SJSA1 (cell line): ENCODE measurements around the gene TUBA3C. TPM values are rescaled to one million over a fixed set of nuclear protein-coding genes. Genes with fewer than 3 reads are reported as not detected.
A peak's percentile ranks its signal among the peaks of the same experiment; 100 is the strongest.
"Not testable (repeated sequence)": the region's sequence is repeated elsewhere in the genome, so short reads cannot be mapped to it uniquely, and the experiment has no call there.

Experiments
- DNase-seq, 2 experiments: peaks; one replicate each; pipeline ENCODE4 v3.0.0-alpha.2; 2015 to 2020; ENCODE audit warnings: low spot score in 2 of 2, low read depth in 1 of 2
- H3K27ac ChIP-seq: fragments of 250-450 bp; sonication (Bioruptor Pico); 2 replicates; pipeline ENCODE4 v1.5.1; 2020; ENCODE audit warnings: mild to moderate bottlenecking, moderate library complexity
- H3K27me3 ChIP-seq: fragments of 250-450 bp; sonication (Bioruptor Pico); replicated peaks from 2 replicates; pipeline ENCODE4 v1.5.1; 2020; ENCODE audit warnings: mild to moderate bottlenecking, moderate library complexity
- H3K36me3 ChIP-seq: fragments of 250-450 bp; sonication (Bioruptor Pico); 2 replicates; pipeline ENCODE4 v1.5.1; 2020; ENCODE audit warnings: mild to moderate bottlenecking
- H3K4me1 ChIP-seq: fragments of 250-450 bp; sonication (Bioruptor Pico); replicated peaks from 2 replicates; pipeline ENCODE4 v1.6.1; 2021; ENCODE audit warnings: mild to moderate bottlenecking
- H3K4me3 ChIP-seq: fragments of 250-450 bp; sonication (Bioruptor Pico); 2 replicates; pipeline ENCODE4 v1.5.1; 2020; ENCODE audit warnings: mild to moderate bottlenecking
- H3K9me3 ChIP-seq: fragments of 250-450 bp; sonication (Bioruptor Pico); replicated peaks from 2 replicates; pipeline ENCODE4 v1.5.1; 2020; ENCODE audit warnings: mild to moderate bottlenecking
- total RNA-seq: library from RNA; depleted of rRNA; stranded (reverse); fragments of >200 nt; shearing (Covaris generic); gene quantifications from 2 replicates; pipeline ENCODE4 v1.2.3, GENCODE V29; 2014

The TUBA3C gene
- total RNA-seq, 1 experiment from 2014 or later: not detected

- H3K4me3 ChIP-seq, H3K27me3 ChIP-seq, H3K4me1 ChIP-seq, H3K27ac ChIP-seq, H3K36me3 ChIP-seq, H3K9me3 ChIP-seq: not testable (repeated sequence)
- peak in 1 of 2 experiments; percentile 20 for DNase-seq
These were observed 4.4 kb downstream of the TUBA3C start for GRCh38 chr13:19176981-19177776.

DNA sequence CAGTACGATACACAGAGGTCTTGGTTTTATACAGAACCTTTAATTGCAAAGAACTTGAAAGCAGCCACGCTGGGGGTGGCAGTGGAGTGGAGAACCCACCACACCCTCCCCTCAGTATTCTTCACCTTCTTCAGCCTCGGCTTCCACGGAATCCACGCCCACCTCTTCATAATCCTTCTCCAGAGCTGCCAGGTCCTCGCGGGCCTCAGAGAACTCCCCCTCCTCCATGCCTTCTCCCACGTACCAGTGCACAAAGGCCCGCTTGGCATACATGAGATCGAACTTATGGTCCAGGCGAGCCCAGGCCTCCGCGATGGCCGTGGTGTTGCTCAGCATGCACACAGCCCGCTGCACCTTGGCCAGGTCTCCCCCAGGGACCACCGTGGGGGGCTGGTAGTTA is 7.9 kb downstream of the TUBA3C start:
- no peak overlapping the region for H3K4me3 ChIP-seq
- H3K36me3 ChIP-seq: no peaks in the 10 kb centered on the region
- H3K4me1 ChIP-seq: no peaks in the 10 kb centered on the region
- no peak overlapping the region for H3K27ac ChIP-seq
- no peak for DNase-seq
- H3K9me3 ChIP-seq: no peaks in the 10 kb centered on the region
- H3K27me3 ChIP-seq: no peaks in the 10 kb centered on the region

DNA sequence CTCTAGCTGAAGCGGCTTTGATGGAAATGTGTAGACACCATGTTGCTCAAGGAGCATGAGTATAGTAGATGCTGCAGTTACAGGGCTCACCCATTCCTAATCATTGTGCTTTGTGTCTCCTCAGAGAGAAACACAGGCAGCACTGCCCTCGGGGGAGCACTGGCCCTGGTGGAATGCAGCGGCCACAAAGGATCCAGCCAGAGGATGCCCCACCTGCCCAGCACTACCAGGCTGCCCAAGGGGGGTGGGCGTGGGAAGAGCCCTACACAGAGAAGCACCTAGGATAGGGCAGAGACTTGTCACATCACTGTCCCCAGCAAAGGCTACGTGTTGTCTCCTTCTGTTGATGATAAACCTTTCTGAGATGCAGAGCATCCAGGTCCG is 9.0 kb downstream of the TUBA3C start:
- H3K36me3 ChIP-seq: no peaks in the 10 kb centered on the region
- H3K4me3 ChIP-seq: no peak overlapping the region
- DNase-seq: no peak
- H3K4me1 ChIP-seq: no peaks in the 10 kb centered on the region
- H3K27me3 ChIP-seq: no peaks in the 10 kb centered on the region
- H3K9me3 ChIP-seq: no peaks in the 10 kb centered on the region
- no peak overlapping the region for H3K27ac ChIP-seq

DNA sequence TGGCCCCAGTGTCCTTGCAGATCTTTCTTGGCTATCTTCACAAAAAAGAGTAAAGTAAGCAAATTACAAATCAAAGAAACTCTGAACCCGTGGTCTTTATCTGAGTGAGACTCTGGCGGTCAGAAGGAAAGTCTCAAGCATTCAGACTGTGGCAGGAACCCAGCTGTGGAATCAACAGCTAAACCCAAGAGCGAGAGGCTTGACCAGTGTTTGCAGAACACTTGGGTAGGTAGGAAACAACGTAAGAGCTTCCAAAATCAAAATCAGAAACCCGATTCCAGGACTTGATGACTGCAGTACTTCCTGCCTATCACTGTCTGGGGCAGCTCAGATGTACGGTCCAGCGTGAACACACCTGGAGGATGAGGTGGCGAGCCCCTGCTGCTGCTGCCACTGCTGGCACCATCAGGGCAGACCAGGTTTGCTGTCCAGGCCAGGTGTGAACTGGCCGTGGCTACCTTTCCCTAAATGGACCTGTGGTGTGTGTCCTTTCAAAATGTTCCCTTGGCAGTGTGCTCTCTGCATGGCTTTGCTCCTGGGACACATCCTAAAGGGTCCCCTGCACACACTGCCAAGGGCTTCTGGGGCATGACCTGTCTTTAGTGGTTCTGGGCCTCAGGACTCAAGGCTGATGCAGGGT is 9.5 kb downstream of the TUBA3C start:
- Histone ChIP-seq H3K4me3 (no peak overlapping the region), H3K36me3 (no peaks in the 10 kb centered on the region), H3K27ac (no peak overlapping the region), H3K9me3 (no peaks in the 10 kb centered on the region), H3K4me1 (no peaks in the 10 kb centered on the region), H3K27me3 (no peaks in the 10 kb centered on the region)
- DNase-seq: no peak

DNA sequence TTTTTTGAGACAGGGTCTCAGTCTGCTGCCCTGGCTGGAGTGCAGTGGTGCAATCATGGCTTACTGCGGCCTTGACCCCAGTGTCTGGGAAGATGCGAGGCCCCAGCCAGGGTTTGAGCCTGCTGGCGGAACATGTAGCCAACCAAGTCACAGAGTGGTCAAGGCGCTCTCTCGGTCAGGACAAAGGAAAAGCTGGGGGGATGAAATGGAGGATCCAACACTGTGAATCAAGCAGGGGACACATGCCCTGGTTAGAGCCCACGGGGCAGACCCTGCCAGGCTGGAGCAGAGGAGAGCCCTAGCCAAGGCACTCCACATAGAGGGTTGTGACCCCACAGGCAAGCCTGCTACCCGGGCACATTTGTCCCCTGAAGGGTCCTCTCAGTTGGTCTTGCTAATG is 10.1 kb downstream of the TUBA3C start:
- Histone ChIP-seq H3K36me3 (no peaks in the 10 kb centered on the region), H3K27me3 (no peaks in the 10 kb centered on the region), H3K9me3 (no peaks in the 10 kb centered on the region), H3K4me3 (no peak overlapping the region), H3K4me1 (no peaks in the 10 kb centered on the region), H3K27ac (no peak overlapping the region)
- no peak for DNase-seq

- H3K9me3 ChIP-seq: no peaks in the 10 kb centered on the region
- no peaks in the 10 kb centered on the region for H3K4me1 ChIP-seq
- no peaks in the 10 kb centered on the region for H3K36me3 ChIP-seq
- no peaks in the 10 kb centered on the region for H3K27me3 ChIP-seq
- H3K4me3 ChIP-seq: no peak overlapping the region
- H3K27ac ChIP-seq: no peak overlapping the region
- no peak for DNase-seq
These were observed 11.6 kb downstream of the TUBA3C start for GRCh38 chr13:19169991-19170390.

- H3K27me3 ChIP-seq: no peaks in the 10 kb centered on the region
- no peaks in the 10 kb centered on the region for H3K9me3 ChIP-seq
- no peak overlapping the region for H3K4me3 ChIP-seq
- no peaks in the 10 kb centered on the region for H3K36me3 ChIP-seq
- no peak overlapping the region for H3K27ac ChIP-seq
- no peak for DNase-seq
- H3K4me1 ChIP-seq: no peaks in the 10 kb centered on the region
These were observed 12.1 kb downstream of the TUBA3C start for GRCh38 chr13:19169496-19169895.

DNA sequence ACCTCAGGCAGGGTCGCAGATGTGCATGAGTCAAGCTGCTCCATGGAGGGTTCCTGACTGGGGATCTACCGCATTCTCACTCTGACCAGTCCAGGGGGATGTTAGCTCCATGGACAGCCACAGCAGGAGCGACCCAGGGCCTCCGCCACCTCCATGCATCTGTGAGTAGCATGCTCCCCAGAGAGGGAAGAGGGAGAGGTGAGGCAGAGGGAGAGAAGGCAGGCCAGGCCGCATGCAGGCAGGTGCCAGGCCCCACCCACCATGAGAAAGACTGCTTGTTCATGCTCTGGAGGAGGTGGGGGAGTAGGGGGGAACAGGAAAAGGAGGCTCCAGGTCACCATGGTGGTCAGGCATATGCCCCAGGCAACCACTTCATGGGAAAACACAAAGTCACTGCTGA is 20.3 kb downstream of the TUBA3C start:
- Histone ChIP-seq H3K4me3 (no peak overlapping the region), H3K36me3 (no peaks in the 10 kb centered on the region), H3K27me3 (no peaks in the 10 kb centered on the region), H3K4me1 (no peaks in the 10 kb centered on the region), H3K9me3 (no peaks in the 10 kb centered on the region), H3K27ac (no peak overlapping the region)
- DNase-seq: no peak

DNA sequence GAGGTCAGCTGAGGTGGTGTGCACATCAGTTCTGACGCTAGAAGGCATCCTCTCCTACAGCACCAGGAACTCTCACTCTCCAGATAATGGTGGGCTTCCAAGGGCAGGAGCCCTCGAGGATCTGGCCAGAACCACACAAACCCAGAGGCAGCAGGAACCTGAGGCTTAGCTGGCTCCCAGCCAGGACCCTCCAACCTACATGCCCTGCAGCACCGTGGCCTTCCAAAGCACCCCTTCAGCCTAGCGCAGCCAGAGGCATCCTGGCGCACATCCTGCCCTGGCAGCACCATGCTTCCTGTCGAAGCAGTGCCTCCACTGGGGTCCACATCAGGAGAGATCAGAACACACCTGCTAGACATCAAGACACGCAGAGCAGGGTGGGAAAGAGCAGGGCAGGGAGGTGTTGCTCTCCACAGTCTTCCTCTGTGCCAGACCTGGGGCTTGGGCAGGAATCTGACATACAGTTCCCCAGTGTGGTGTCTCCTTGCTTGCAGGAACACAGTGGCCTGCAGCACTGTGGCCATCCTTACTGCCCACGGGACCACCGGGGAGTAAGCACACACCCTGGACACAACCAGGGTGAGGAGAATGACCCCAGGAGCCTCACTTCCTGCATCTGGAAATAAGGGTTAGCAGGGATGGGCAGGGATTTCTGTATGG is 21.7 kb downstream of the TUBA3C start:
- Histone ChIP-seq H3K27me3 (no peaks in the 10 kb centered on the region), H3K36me3 (no peaks in the 10 kb centered on the region), H3K9me3 (no peaks in the 10 kb centered on the region), H3K4me3 (no peak overlapping the region), H3K27ac (no peak overlapping the region), H3K4me1 (no peaks in the 10 kb centered on the region)
- DNase-seq: no peak

- Histone ChIP-seq H3K27ac (no peak overlapping the region), H3K27me3 (no peaks in the 10 kb centered on the region), H3K4me3 (no peak overlapping the region), H3K36me3 (no peaks in the 10 kb centered on the region), H3K4me1 (no peaks in the 10 kb centered on the region), H3K9me3 (no peaks in the 10 kb centered on the region)
- no peak for DNase-seq
These were observed 22.4 kb downstream of the TUBA3C start for GRCh38 chr13:19159181-19159580.

DNA sequence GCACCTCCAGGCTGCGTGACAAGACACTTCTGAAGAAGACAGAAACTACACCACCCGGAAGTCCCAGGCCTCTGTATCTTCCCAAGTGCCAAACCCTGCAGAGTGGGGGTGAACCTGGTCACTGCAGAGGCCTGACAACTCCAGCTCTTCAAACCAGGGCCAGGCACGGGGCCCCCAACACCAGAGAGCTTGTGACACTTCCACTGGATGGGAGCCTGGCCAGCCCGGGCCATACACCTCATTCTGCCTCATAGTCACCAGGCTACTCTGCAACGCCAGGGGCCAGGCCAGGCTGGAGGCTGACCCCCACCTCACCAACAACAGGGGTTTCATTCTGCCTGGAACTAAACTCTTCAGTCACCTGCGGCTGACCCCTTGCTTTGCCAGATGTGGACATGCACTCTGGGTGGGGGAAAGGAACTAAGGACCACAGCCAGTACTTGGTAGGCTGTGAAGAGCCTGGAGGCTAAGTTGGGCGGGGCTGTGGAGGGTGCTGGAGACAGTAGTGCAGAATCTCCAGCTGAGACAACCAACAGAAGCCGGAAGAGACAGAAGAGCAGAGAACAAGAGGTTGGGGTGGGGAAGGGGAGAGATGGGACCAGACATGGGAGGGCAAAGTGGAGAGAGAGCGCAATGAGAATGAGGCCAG is 23.0 kb downstream of the TUBA3C start:
- Histone ChIP-seq H3K36me3 (no peaks in the 10 kb centered on the region), H3K4me1 (no peaks in the 10 kb centered on the region), H3K27ac (no peak overlapping the region), H3K4me3 (no peak overlapping the region), H3K9me3 (no peaks in the 10 kb centered on the region), H3K27me3 (no peaks in the 10 kb centered on the region)
- no peak for DNase-seq

DNA sequence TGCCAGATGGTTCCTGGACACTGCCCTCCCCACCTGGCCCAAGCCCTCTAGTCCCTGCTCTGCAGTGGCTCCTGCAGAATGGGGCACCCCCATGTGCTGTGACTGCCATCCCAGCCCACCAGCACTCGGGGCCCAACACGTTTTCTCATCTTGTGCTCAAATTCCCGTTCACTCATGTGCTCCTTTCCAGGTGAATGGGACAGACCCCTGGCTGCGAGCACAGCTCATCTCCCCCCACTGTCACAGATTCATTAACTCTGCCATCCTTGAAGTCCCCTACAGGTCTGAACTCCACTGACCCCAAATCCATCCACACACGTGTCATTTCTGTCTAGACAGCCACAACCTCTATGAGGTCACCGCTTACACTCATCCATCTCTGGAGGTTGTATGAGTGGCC is 23.6 kb downstream of the TUBA3C start:
- Histone ChIP-seq H3K27me3 (no peaks in the 10 kb centered on the region), H3K4me1 (no peaks in the 10 kb centered on the region), H3K4me3 (no peak overlapping the region), H3K27ac (no peak overlapping the region), H3K36me3 (no peaks in the 10 kb centered on the region), H3K9me3 (no peaks in the 10 kb centered on the region)
- no peak for DNase-seq

DNA sequence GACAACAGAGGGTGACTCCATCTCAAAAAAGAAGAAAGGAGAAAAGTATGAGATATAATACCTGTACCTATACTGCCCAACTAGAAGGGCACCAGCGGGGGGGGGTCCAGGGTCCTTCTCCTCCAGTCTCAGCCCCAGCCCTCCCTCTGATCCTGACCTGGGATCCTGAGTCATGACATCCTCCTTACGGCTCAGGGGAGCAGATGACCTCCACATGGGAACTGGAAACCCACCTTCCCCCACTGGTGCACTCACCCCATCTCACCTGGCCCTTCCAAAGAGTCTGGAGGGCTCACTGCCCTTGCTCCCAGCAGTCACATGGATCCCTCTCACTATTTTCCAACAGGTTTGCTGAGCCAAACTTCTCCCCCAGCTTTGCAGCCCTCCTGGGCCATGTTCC is 24.2 kb downstream of the TUBA3C start:
- no peak overlapping the region for H3K4me3 ChIP-seq
- no peak for DNase-seq
- no peaks in the 10 kb centered on the region for H3K27me3 ChIP-seq
- no peaks in the 10 kb centered on the region for H3K9me3 ChIP-seq
- no peaks in the 10 kb centered on the region for H3K4me1 ChIP-seq
- no peak overlapping the region for H3K27ac ChIP-seq
- no peaks in the 10 kb centered on the region for H3K36me3 ChIP-seq
